Natural killer cell (primary cell): ENCODE data around the gene GRK1. TPM values are rescaled to one million over a fixed set of nuclear protein-coding genes. Genes with fewer than 3 reads are reported as not detected.

Experiments used
- ATAC-seq, 3 donors: fragments of 150-1000 bp in 2 of 3; fragments of 200-7000 bp in 1 of 3; cut with Tn5 transposase; 1 replicate in 1 of 3; 2 replicates in 2 of 3; pipeline ENCODE4 v1.10.0; 2021; ENCODE audit warnings: mild to moderate bottlenecking in 2 of 3, moderate library complexity in 2 of 3
- DNase-seq, 2 donors: peaks; one replicate each; pipeline versions ENCODE4 v3.0.0 to v3.0.0-alpha.2; 2013 to 2021; ENCODE audit warnings: mixed read lengths in 1 of 2
- H3K27ac ChIP-seq: one replicate; pipeline ENCODE4 v1.5.1; 2013; ENCODE audit warnings: mild to moderate bottlenecking, low read length
- H3K27me3 ChIP-seq: one replicate; pipeline ENCODE4 v1.6.1; 2013; ENCODE audit warnings: low read length; ENCODE audit not compliant: control insufficient read depth, insufficient read depth
- H3K36me3 ChIP-seq: one replicate; pipeline ENCODE4 v1.6.1; 2013; ENCODE audit warnings: low read length; ENCODE audit not compliant: control insufficient read depth, insufficient read depth
- H3K4me1 ChIP-seq: one replicate; pipeline ENCODE4 v1.6.1; 2013; ENCODE audit warnings: low read length; ENCODE audit not compliant: control insufficient read depth, insufficient read depth
- H3K4me3 ChIP-seq: one replicate; pipeline ENCODE4 v1.5.1; 2013; ENCODE audit warnings: low read length
- H3K9me3 ChIP-seq: one replicate; pipeline ENCODE4 v1.6.1; 2013; ENCODE audit warnings: low read length; ENCODE audit not compliant: control insufficient read depth, insufficient read depth
- H3K27ac Mint-ChIP-seq, 2 donors: one replicate each; pipeline ENCODE4 v1.8.0; 2022; ENCODE audit warnings: mild to moderate bottlenecking in 2 of 2, mixed read lengths in 2 of 2, moderate library complexity in 1 of 2
- H3K27me3 Mint-ChIP-seq, 2 donors: one replicate each; pipeline ENCODE4 v1.8.0; 2022; ENCODE audit warnings: low read depth in 2 of 2, mixed read lengths in 2 of 2
- H3K36me3 Mint-ChIP-seq: one replicate; pipeline ENCODE4 v1.8.0; 2022; ENCODE audit warnings: mixed read lengths
- H3K4me1 Mint-ChIP-seq, 2 donors: one replicate each; pipeline ENCODE4 v1.8.0; 2022; ENCODE audit warnings: mixed read lengths in 2 of 2
- H3K4me3 Mint-ChIP-seq: one replicate; pipeline ENCODE4 v1.8.0; 2022; ENCODE audit warnings: mild to moderate bottlenecking, moderate library complexity, mixed read lengths
- H3K9me3 Mint-ChIP-seq, 2 donors: one replicate each; pipeline ENCODE4 v1.8.0; 2022; ENCODE audit warnings: mixed read lengths in 2 of 2
- CTCF ChIP-seq: fragments of 200-600 bp; IDR thresholded peaks from one replicate; pipeline ENCODE4 v1.8.0; 2022; ENCODE audit warnings: antibody characterized with exemption
- WGBS: methylation state at CpG from one replicate; pipeline ENCODE4 v1.1.7; 2013; ENCODE audit warnings: missing lambda C conversion rate; ENCODE audit not compliant: insufficient coverage; 5-methylcytosine and 5-hydroxymethylcytosine counted together
- intact Hi-C: fragments of 100-400 bp; cut with micrococcal nuclease; formaldehyde crosslinking; loops from one replicate; pipeline ENCODE4 v1.14.2; 2022
- total RNA-seq, 4 donors: library from RNA; stranded (reverse); fragments of 120-200 nt in 1 of 4; gene quantifications; one replicate each; pipeline versions ENCODE4 v1.2.3 to v1.2.4, GENCODE V29; 2013 to 2022

The GRK1 gene
- total RNA-seq, 3 donors from 2014 or later (not counting 1 experiment from before 2014, with no cell fraction given) = not detected

GRCh38 chr13:113667771-113668490 lies 912 bp downstream of the GRK1 start:
- intact Hi-C loops = no loop called here
- peaks cover 4% of the 10 kb centered on the region in 2 donors for H3K9me3 Mint-ChIP-seq
- Histone ChIP-seq H3K9me3 (no peaks in the 10 kb centered on the region), H3K36me3 (no peaks in the 10 kb centered on the region), H3K4me1 (no peaks in the 10 kb centered on the region), H3K27ac (no peak overlapping the region), H3K27me3 (peaks cover 2% of the 10 kb centered on the region), H3K4me3 (no peak overlapping the region)
- no peak overlapping the region for H3K4me3 Mint-ChIP-seq
- H3K27ac Mint-ChIP-seq = no peak overlapping the region
- no peak for TF ChIP-seq CTCF
- 93% methylated on average over 28 of the region's 29 CpGs for WGBS
- no peaks in the 10 kb centered on the region for H3K36me3 Mint-ChIP-seq
- no peaks in the 10 kb centered on the region for H3K27me3 Mint-ChIP-seq
- ATAC-seq = no peak
- peaks cover 0 to 7% of the 10 kb centered on the region in 2 donors for H3K4me1 Mint-ChIP-seq
- peak in 1 of 2 donors; percentile 11 for DNase-seq

GRCh38 chr13:113668491-113668971 lies 1.5 kb downstream of the GRK1 start:
- ATAC-seq = no peak
- H3K27me3 Mint-ChIP-seq = no peaks in the 10 kb centered on the region
- H3K4me1 Mint-ChIP-seq = peaks cover 0 to 7% of the 10 kb centered on the region in 2 donors
- H3K36me3 Mint-ChIP-seq = no peaks in the 10 kb centered on the region
- H3K9me3 ChIP-seq = no peaks in the 10 kb centered on the region
- WGBS = 65% methylated on average over 21 of the region's 24 CpGs
- H3K27ac ChIP-seq = no peak overlapping the region
- H3K27me3 ChIP-seq = no peaks in the 10 kb centered on the region
- intact Hi-C loops = no loop called here
- no peak overlapping the region for H3K4me3 Mint-ChIP-seq
- peak in 1 of 2 donors; percentile 10 for DNase-seq
- H3K4me1 ChIP-seq = no peaks in the 10 kb centered on the region
- H3K27ac Mint-ChIP-seq = no peak overlapping the region
- no peak for TF ChIP-seq CTCF
- no peak overlapping the region for H3K4me3 ChIP-seq
- H3K36me3 ChIP-seq = no peaks in the 10 kb centered on the region
- H3K9me3 Mint-ChIP-seq = peaks cover 4% of the 10 kb centered on the region in 2 donors

GRCh38 chr13:113669231-113669754 lies 2.3 kb downstream of the GRK1 start:
- WGBS = 88% methylated on average over 13 of the region's 13 CpGs
- Histone ChIP-seq H3K4me3 (no peak overlapping the region), H3K4me1 (no peaks in the 10 kb centered on the region), H3K9me3 (no peaks in the 10 kb centered on the region), H3K27me3 (no peaks in the 10 kb centered on the region), H3K36me3 (no peaks in the 10 kb centered on the region), H3K27ac (no peak overlapping the region)
- H3K4me3 Mint-ChIP-seq = no peak overlapping the region
- intact Hi-C loops = no loop called here
- peaks cover 4% of the 10 kb centered on the region in 2 donors for H3K9me3 Mint-ChIP-seq
- no peak for TF ChIP-seq CTCF
- no peaks in the 10 kb centered on the region for H3K27me3 Mint-ChIP-seq
- no peak for DNase-seq
- peaks cover 0 to 7% of the 10 kb centered on the region in 2 donors for H3K4me1 Mint-ChIP-seq
- no peaks in the 10 kb centered on the region for H3K36me3 Mint-ChIP-seq
- H3K27ac Mint-ChIP-seq = no peak overlapping the region
- ATAC-seq = no peak
